ENCODE results near the gene PFKL. TPM values are rescaled to one million over a fixed set of nuclear protein-coding genes. Genes with fewer than 3 reads are reported as not detected.
A peak's percentile ranks its signal among the peaks of the same experiment; 100 is the strongest.

PFKL gene
- total and polyA plus RNA-seq, 2 experiments from 2014 or later, result 40.3 to 106 TPM

DNA sequence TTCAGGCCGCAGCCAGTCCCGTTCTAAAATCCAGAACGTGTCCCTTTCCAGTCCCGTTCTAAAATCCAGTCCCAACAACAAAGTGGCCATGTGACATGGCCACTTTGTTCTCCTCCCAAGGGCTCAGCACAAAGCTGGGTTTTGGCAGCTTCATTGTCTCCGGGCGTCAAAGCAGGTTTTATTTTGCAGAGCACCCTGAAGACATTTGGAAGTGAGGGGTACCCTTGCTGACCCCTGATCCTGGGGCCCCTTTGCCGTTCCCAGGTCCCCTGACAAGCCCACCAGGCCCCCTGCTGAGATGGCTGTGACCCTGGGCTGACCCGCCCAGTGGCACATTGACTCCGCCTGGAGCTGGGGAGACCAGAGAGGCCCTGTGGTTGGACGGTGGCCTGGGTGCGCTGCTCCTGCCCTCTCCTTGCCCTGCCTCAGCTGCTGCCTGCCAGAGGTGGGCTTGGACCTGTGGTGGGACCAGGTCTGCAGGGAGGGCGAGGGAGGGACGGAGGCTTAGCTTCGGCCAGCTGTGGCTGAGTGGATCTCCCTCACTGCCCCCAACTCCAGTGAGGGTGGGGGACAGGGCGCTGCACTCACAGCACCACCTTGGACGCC is 4.3 kb downstream of the PFKL start (continued):
- TF ChIP-seq, protein P1, sequence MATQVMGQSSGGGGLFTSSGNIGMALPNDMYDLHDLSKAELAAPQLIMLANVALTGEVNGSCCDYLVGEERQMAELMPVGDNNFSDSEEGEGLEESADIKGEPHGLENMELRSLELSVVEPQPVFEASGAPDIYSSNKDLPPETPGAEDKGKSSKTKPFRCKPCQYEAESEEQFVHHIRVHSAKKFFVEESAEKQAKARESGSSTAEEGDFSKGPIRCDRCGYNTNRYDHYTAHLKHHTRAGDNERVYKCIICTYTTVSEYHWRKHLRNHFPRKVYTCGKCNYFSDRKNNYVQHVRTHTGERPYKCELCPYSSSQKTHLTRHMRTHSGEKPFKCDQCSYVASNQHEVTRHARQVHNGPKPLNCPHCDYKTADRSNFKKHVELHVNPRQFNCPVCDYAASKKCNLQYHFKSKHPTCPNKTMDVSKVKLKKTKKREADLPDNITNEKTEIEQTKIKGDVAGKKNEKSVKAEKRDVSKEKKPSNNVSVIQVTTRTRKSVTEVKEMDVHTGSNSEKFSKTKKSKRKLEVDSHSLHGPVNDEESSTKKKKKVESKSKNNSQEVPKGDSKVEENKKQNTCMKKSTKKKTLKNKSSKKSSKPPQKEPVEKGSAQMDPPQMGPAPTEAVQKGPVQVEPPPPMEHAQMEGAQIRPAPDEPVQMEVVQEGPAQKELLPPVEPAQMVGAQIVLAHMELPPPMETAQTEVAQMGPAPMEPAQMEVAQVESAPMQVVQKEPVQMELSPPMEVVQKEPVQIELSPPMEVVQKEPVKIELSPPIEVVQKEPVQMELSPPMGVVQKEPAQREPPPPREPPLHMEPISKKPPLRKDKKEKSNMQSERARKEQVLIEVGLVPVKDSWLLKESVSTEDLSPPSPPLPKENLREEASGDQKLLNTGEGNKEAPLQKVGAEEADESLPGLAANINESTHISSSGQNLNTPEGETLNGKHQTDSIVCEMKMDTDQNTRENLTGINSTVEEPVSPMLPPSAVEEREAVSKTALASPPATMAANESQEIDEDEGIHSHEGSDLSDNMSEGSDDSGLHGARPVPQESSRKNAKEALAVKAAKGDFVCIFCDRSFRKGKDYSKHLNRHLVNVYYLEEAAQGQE (IDR thresholded peaks at IDR 0.05; ENCODE audit: unreplicated experiment), result no peak
- TF ChIP-seq NANOG (IDR thresholded peaks at IDR 0.05; ENCODE audit: borderline replicate concordance) (no peak), JUNB (IDR thresholded peaks at IDR 0.05; ENCODE audit: unreplicated experiment) (no peak), ZNF114 (CRISPR knock-in tag; IDR thresholded peaks at IDR 0.05) (no peak), EZH2 (IDR thresholded peaks at IDR 0.05; ENCODE audit: low read depth, unreplicated experiment) (no peak), STAT1 (IDR thresholded peaks at IDR 0.05; ENCODE audit: unreplicated experiment) (no peak), ZNF331 (CRISPR knock-in tag; IDR thresholded peaks at IDR 0.05; ENCODE audit: low read depth) (no peak)
- TF ChIP-seq, protein P2, sequence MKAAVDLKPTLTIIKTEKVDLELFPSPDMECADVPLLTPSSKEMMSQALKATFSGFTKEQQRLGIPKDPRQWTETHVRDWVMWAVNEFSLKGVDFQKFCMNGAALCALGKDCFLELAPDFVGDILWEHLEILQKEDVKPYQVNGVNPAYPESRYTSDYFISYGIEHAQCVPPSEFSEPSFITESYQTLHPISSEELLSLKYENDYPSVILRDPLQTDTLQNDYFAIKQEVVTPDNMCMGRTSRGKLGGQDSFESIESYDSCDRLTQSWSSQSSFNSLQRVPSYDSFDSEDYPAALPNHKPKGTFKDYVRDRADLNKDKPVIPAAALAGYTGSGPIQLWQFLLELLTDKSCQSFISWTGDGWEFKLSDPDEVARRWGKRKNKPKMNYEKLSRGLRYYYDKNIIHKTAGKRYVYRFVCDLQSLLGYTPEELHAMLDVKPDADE (IDR thresholded peaks at IDR 0.05), result no peak

DNA sequence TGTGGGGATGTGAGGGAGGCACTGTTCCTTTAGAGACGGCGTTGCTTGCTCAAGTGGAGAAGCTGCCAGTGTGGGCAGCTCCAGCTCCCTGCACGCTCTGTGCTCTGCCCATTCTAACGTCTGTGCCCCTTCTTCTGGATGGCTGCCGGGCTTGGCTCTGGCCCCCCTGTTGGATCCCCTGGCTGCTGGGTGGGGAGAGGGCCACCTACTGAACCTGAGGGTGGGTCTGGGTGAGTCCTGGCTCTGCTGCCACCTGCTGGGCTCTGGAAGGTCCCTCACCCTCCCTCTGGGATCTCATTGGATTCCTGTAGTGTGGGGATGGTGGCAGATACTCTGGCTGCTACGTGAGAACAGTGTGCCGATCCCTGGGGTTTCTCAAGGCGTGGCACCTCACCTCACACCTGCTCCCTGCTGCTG is 5.0 kb downstream of the PFKL start:
- Histone ChIP-seq H3K4me1 (ENCODE audit: insufficient read depth) (no peaks in the 10 kb centered on the region), H2AFZ (no peak overlapping the region), H3K4me2 (no peak overlapping the region), H4K20me1 (replicated peaks; ENCODE audit: insufficient read depth) (no peaks in the 10 kb centered on the region), H3K9me2 (ENCODE audit: insufficient read depth) (no peaks in the 10 kb centered on the region), H3K36me3 (ENCODE audit: insufficient read depth) (no peaks in the 10 kb centered on the region), H3K27me3 (ENCODE audit: insufficient read depth) (no peaks in the 10 kb centered on the region), H3F3A (replicated peaks; ENCODE audit: low read depth) (0 out of 2 replicates have a peak, but pooled peaks cover 4% of the 10 kb centered on the region), H3K4me3 (no peak overlapping the region), H3K27ac (ENCODE audit: low read depth) (no peak overlapping the region), H3K79me2 (replicated peaks; ENCODE audit: insufficient read depth) (0 out of 2 replicates have a peak, but pooled peaks cover 3% of the 10 kb centered on the region)
- DNase-seq (ENCODE audit: low spot score) (peak; percentile 62), ATAC-seq (peak; percentile 52)
- peaks cover 12% of the 10 kb centered on the region for H3K4me1 Mint-ChIP-seq
- H3K27ac Mint-ChIP-seq, result no peak overlapping the region; the same call in 1 of the 2 replicates
- no peaks in the 10 kb centered on the region for H3K9me3 Mint-ChIP-seq
- no peak overlapping the region for H3K4me3 Mint-ChIP-seq
- TF ChIP-seq POLR2AphosphoS5 (IDR thresholded peaks at IDR 0.05; ENCODE audit: low read depth) (no peak), CREB1 (CRISPR knock-in tag; IDR thresholded peaks at IDR 0.05; ENCODE audit: low read depth) (no peak), STAT1 (IDR thresholded peaks at IDR 0.05; ENCODE audit: unreplicated experiment) (no peak), JUNB (IDR thresholded peaks at IDR 0.05; ENCODE audit: unreplicated experiment) (no peak), NANOG (IDR thresholded peaks at IDR 0.05; ENCODE audit: borderline replicate concordance) (no peak), ZNF331 (CRISPR knock-in tag; IDR thresholded peaks at IDR 0.05; ENCODE audit: low read depth) (no peak)
- TF ChIP-seq, protein P3, sequence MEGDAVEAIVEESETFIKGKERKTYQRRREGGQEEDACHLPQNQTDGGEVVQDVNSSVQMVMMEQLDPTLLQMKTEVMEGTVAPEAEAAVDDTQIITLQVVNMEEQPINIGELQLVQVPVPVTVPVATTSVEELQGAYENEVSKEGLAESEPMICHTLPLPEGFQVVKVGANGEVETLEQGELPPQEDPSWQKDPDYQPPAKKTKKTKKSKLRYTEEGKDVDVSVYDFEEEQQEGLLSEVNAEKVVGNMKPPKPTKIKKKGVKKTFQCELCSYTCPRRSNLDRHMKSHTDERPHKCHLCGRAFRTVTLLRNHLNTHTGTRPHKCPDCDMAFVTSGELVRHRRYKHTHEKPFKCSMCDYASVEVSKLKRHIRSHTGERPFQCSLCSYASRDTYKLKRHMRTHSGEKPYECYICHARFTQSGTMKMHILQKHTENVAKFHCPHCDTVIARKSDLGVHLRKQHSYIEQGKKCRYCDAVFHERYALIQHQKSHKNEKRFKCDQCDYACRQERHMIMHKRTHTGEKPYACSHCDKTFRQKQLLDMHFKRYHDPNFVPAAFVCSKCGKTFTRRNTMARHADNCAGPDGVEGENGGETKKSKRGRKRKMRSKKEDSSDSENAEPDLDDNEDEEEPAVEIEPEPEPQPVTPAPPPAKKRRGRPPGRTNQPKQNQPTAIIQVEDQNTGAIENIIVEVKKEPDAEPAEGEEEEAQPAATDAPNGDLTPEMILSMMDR (conservative IDR thresholded peaks at IDR 0.05; ENCODE audit: low read depth in 2 of 2), result peak; percentile 49 to 66
- peaks cover 5% of the 10 kb centered on the region for H3K27me3 Mint-ChIP-seq (ENCODE audit: insufficient read depth, low read depth, poor library complexity)
- no peaks in the 10 kb centered on the region for H3K36me3 Mint-ChIP-seq (ENCODE audit: low read depth)
